Neural cell (in vitro differentiated cells): ENCODE measurements around the gene FKBP2. TPM values are rescaled to one million over a fixed set of nuclear protein-coding genes. Genes with fewer than 3 reads are reported as not detected.

Source experiments
- H2AFZ ChIP-seq: fragments of 200-600, 300-800 bp; sonication (generic), shearing (Covaris generic); 2 replicates; pipeline ENCODE4 v1.6.0; 2014; ENCODE audit warnings: low read depth, mild to moderate bottlenecking, antibody characterized with exemption, low read length, moderate library complexity
- H3F3A ChIP-seq: fragments of 200-600 bp; shearing (Covaris generic); 2 replicates; pipeline ENCODE4 v1.6.1; 2016; ENCODE audit warnings: mild to moderate bottlenecking, moderate library complexity, mixed read lengths, antibody characterized with exemption, low read length; ENCODE audit not compliant: insufficient read depth, poor library complexity, severe bottlenecking
- H3K27ac ChIP-seq: fragments of 200-600, 300-800 bp; sonication (generic), shearing (Covaris generic); 2 replicates; pipeline ENCODE4 v1.5.1; 2014; ENCODE audit warnings: mild to moderate bottlenecking, low read length, moderate library complexity
- H3K27me3 ChIP-seq: fragments of 300-800, 200-600 bp; sonication (generic), shearing (Covaris generic); 2 replicates; pipeline ENCODE4 v1.6.0; 2014; ENCODE audit warnings: mild to moderate bottlenecking, low read depth, low read length, moderate library complexity; ENCODE audit not compliant: insufficient read depth
- H3K36me3 ChIP-seq: fragments of 300-800, 200-600 bp; sonication (generic), shearing (Covaris generic); 2 replicates; pipeline ENCODE4 v1.5.1; 2014; ENCODE audit warnings: mild to moderate bottlenecking, antibody characterized with exemption, low read length, moderate library complexity; ENCODE audit not compliant: insufficient read depth
- H3K4me2 ChIP-seq: fragments of 300-800, 200-600 bp; sonication (generic), shearing (Covaris generic); 2 replicates; pipeline ENCODE4 v1.6.0; 2014; ENCODE audit warnings: mild to moderate bottlenecking, low read length
- H3K4me3 ChIP-seq: fragments of 300-800, 200-600 bp; sonication (generic), shearing (Covaris generic); 2 replicates; pipeline ENCODE4 v1.5.1; 2014; ENCODE audit warnings: mild to moderate bottlenecking, low read length, moderate library complexity
- H3K79me2 ChIP-seq: fragments of 200-600 bp; shearing (Covaris generic); replicated peaks from 2 replicates; pipeline ENCODE4 v1.6.0; 2014; ENCODE audit warnings: mild to moderate bottlenecking, low read length, moderate library complexity; ENCODE audit not compliant: insufficient read depth
- H3K9ac ChIP-seq: fragments of 300-800, 200-600 bp; sonication (generic), shearing (Covaris generic); 2 replicates; pipeline ENCODE4 v1.6.1; 2016; ENCODE audit warnings: mild to moderate bottlenecking, low read length, mixed read lengths
- H3K9me2 ChIP-seq: fragments of 200-600 bp; shearing (Covaris generic); 2 replicates; pipeline ENCODE4 v1.6.1; 2016; ENCODE audit warnings: mild to moderate bottlenecking, low read length, mixed read lengths; ENCODE audit not compliant: insufficient read depth
- H3K9me3 ChIP-seq: fragments of 200-600, 300-800 bp; sonication (generic), shearing (Covaris generic); 2 replicates; pipeline ENCODE4 v1.6.1; 2016; ENCODE audit warnings: mild to moderate bottlenecking, mixed run types, low read length, moderate library complexity, mixed read lengths
- H4K20me1 ChIP-seq: fragments of 200-600 bp; shearing (Covaris generic); 2 replicates; pipeline ENCODE4 v1.6.1; 2016; ENCODE audit warnings: mild to moderate bottlenecking, mixed run types; ENCODE audit not compliant: insufficient read depth
- CTCF ChIP-seq: fragments of 450-650 bp; IDR thresholded peaks from 2 replicates; pipeline ENCODE4 v1.5.1; 2014; ENCODE audit warnings: antibody characterized with exemption, mild to moderate bottlenecking, moderate library complexity; ENCODE audit not compliant: poor library complexity, severe bottlenecking
- EP300 ChIP-seq: fragments of 450-650 bp; conservative IDR thresholded peaks from 2 replicates; pipeline ENCODE4 v1.6.1; 2014; ENCODE audit warnings: antibody characterized with exemption, mild to moderate bottlenecking, moderate library complexity; ENCODE audit not compliant: poor library complexity, severe bottlenecking
- EZH2 ChIP-seq: fragments of 200-600, 300-800 bp; shearing (Covaris generic), sonication (generic); IDR thresholded peaks from 2 replicates; pipeline ENCODE4 v1.6.1; 2014; ENCODE audit warnings: antibody characterized with exemption, low read length, borderline replicate concordance, mild to moderate bottlenecking; ENCODE audit not compliant: insufficient read depth, poor library complexity, severe bottlenecking
- MXI1 ChIP-seq: fragments of 450-650 bp; conservative IDR thresholded peaks from 2 replicates; pipeline ENCODE4 v1.6.1; 2014; ENCODE audit warnings: antibody characterized with exemption, mild to moderate bottlenecking; ENCODE audit not compliant: poor library complexity, severe bottlenecking
- POLR2AphosphoS5 ChIP-seq: IDR thresholded peaks from 2 replicates; pipeline ENCODE4 v1.6.1; 2012
- RAD21 ChIP-seq: fragments of 450-650 bp; conservative IDR thresholded peaks from 2 replicates; pipeline ENCODE4 v1.6.1; 2014; ENCODE audit warnings: antibody characterized with exemption, mild to moderate bottlenecking, moderate library complexity
- REST ChIP-seq: IDR thresholded peaks from 2 replicates; pipeline ENCODE4 v1.6.1; 2012; ENCODE audit warnings: borderline replicate concordance
- SMC3 ChIP-seq: fragments of 450-650 bp; conservative IDR thresholded peaks from 2 replicates; pipeline ENCODE4 v1.6.1; 2014; ENCODE audit warnings: antibody characterized with exemption, mild to moderate bottlenecking, moderate library complexity; ENCODE audit not compliant: poor library complexity
- TAF1 ChIP-seq: IDR thresholded peaks from 2 replicates; pipeline ENCODE4 v1.6.1; 2012; ENCODE audit warnings: low read depth
- polyA plus RNA-seq: library from polyadenylated mRNA; depleted of rRNA; stranded (reverse); fragments of >200 nt; gene quantifications from 2 replicates; pipeline ENCODE4 v1.2.3, GENCODE V29; 2014

Gene FKBP2
- polyA plus RNA-seq, 1 donor from 2014 or later, result 47.4 TPM

- H3K9ac ChIP-seq, result no peak overlapping the region
- no peak overlapping the region for H3K4me2 ChIP-seq
- H2AFZ ChIP-seq, result no peak overlapping the region
- no peaks in the 10 kb centered on the region for H3K9me2 ChIP-seq
- no peaks in the 10 kb centered on the region for H3K9me3 ChIP-seq
- H3K36me3 ChIP-seq, result no peaks in the 10 kb centered on the region
- H3K27ac ChIP-seq, result no peak overlapping the region
- peaks cover 6% of the 10 kb centered on the region for H3K79me2 ChIP-seq
- H4K20me1 ChIP-seq, result no peaks in the 10 kb centered on the region
- no peaks in the 10 kb centered on the region for H3F3A ChIP-seq
- no peak overlapping the region for H3K4me3 ChIP-seq
- TF ChIP-seq RAD21 (no peak), SMC3 (no peak), EP300 (no peak), MXI1 (no peak), CTCF (no peak)
- no peaks in the 10 kb centered on the region for H3K27me3 ChIP-seq
These were observed 17.8 kb upstream of the FKBP2 start for GRCh38 chr11:64223001-64223651.

- no peak for TF ChIP-seq RAD21
- no peak for TF ChIP-seq REST
- TF ChIP-seq SMC3, result no peak
- TF ChIP-seq POLR2AphosphoS5, result no peak
- TF ChIP-seq EZH2, result no peak
- no peak for TF ChIP-seq MXI1
- no peak for TF ChIP-seq TAF1
- TF ChIP-seq CTCF, result no peak
- TF ChIP-seq EP300, result no peak
These were observed 16.6 kb upstream of the FKBP2 start for GRCh38 chr11:64224151-64224890.

More at GRCh38 chr11:64224151-64224890, 16.6 kb upstream of the FKBP2 start:
- H3K4me2 ChIP-seq, result no peak overlapping the region
- no peaks in the 10 kb centered on the region for H3K9me2 ChIP-seq
- H3K27me3 ChIP-seq, result no peaks in the 10 kb centered on the region
- no peak overlapping the region for H3K4me3 ChIP-seq
- no peaks in the 10 kb centered on the region for H4K20me1 ChIP-seq
- no peaks in the 10 kb centered on the region for H3K36me3 ChIP-seq
- peaks cover 6% of the 10 kb centered on the region for H3K79me2 ChIP-seq
- H2AFZ ChIP-seq, result no peak overlapping the region
- H3F3A ChIP-seq, result no peaks in the 10 kb centered on the region
- H3K27ac ChIP-seq, result no peak overlapping the region
- H3K9me3 ChIP-seq, result no peaks in the 10 kb centered on the region
- no peak overlapping the region for H3K9ac ChIP-seq
